Neural progenitor cell (in vitro differentiated cells): ENCODE data around the gene TCEAL1. TPM values are rescaled to one million over a fixed set of nuclear protein-coding genes. Genes with fewer than 3 reads are reported as not detected.

Experiments
- DNase-seq: peaks from one replicate; pipeline ENCODE4 v3.0.0-alpha.2; 2016; ENCODE audit warnings: low spot score
- H2AFZ ChIP-seq: fragments of 200-600 bp; sonication (generic); replicated peaks from 2 replicates; pipeline ENCODE4 v1.6.1; 2016; ENCODE audit warnings: antibody characterized with exemption
- H3F3A ChIP-seq: fragments of 200-600 bp; sonication (generic); 2 replicates; pipeline ENCODE4 v1.6.1; 2016; ENCODE audit warnings: antibody characterized with exemption, low read depth
- H3K27ac ChIP-seq: fragments of 200-600 bp; sonication (generic); 2 replicates; pipeline ENCODE4 v1.5.1; 2016; ENCODE audit warnings: mild to moderate bottlenecking
- H3K27me3 ChIP-seq: fragments of 200-600 bp; sonication (generic); 2 replicates; pipeline ENCODE4 v1.6.1; 2016; ENCODE audit warnings: mild to moderate bottlenecking, moderate library complexity
- H3K36me3 ChIP-seq: fragments of 200-600 bp; sonication (generic); 2 replicates; pipeline ENCODE4 v1.5.1; 2016
- H3K4me1 ChIP-seq: fragments of 200-600 bp; sonication (generic); 2 replicates; pipeline ENCODE4 v1.6.1; 2016; ENCODE audit warnings: mixed run types
- H3K4me2 ChIP-seq: fragments of 200-600 bp; sonication (generic); 2 replicates; pipeline ENCODE4 v1.6.1; 2016
- H3K4me3 ChIP-seq: fragments of 200-600 bp; sonication (generic); 2 replicates; pipeline ENCODE4 v1.5.1; 2016
- H3K79me2 ChIP-seq: fragments of 200-600 bp; sonication (generic); 2 replicates; pipeline ENCODE4 v1.6.1; 2016; ENCODE audit warnings: low read depth
- H3K9ac ChIP-seq: fragments of 200-600 bp; sonication (generic); 2 replicates; pipeline ENCODE4 v1.6.1; 2016
- H3K9me3 ChIP-seq: fragments of 200-600 bp; sonication (generic); 2 replicates; pipeline ENCODE4 v1.5.1; 2016; ENCODE audit warnings: low read depth
- H4K20me1 ChIP-seq: fragments of 200-600 bp; sonication (generic); 2 replicates; pipeline ENCODE4 v1.6.1; 2016; ENCODE audit warnings: low read depth
- H3K27ac Mint-ChIP-seq: 3 replicates; pipeline ENCODE4 v1.8.0; 2021; ENCODE audit warnings: mixed read lengths
- H3K27me3 Mint-ChIP-seq: 2 replicates; pipeline ENCODE4 v1.8.0; 2022; ENCODE audit warnings: low read depth, mild to moderate bottlenecking, inconsistent platforms, moderate library complexity, mixed read lengths; ENCODE audit not compliant: insufficient read depth
- H3K36me3 Mint-ChIP-seq: 3 replicates; pipeline ENCODE4 v1.8.0; 2021; ENCODE audit warnings: mixed read lengths
- H3K4me1 Mint-ChIP-seq: 3 replicates; pipeline ENCODE4 v1.8.0; 2021; ENCODE audit warnings: mixed read lengths
- H3K4me3 Mint-ChIP-seq: 3 replicates; pipeline ENCODE4 v1.8.0; 2021; ENCODE audit warnings: mild to moderate bottlenecking, moderate library complexity, mixed read lengths
- H3K9me3 Mint-ChIP-seq: 3 replicates; pipeline ENCODE4 v1.8.0; 2020; ENCODE audit warnings: mixed read lengths
- EZH2 ChIP-seq: fragments of 200-600 bp; sonication (generic); IDR thresholded peaks from 2 replicates; pipeline ENCODE4 v1.6.1; 2017; ENCODE audit warnings: antibody characterized with exemption, mild to moderate bottlenecking, moderate library complexity
- EZH2phosphoT487 ChIP-seq: fragments of 200-600 bp; sonication (generic); IDR thresholded peaks from 2 replicates; pipeline ENCODE4 v1.6.1; 2017; ENCODE audit warnings: antibody characterized with exemption
- total RNA-seq: library from RNA; depleted of rRNA; stranded (reverse); fragments of >200 nt; gene quantifications from 2 replicates; pipeline ENCODE4 v1.2.3, GENCODE V29; 2015; ENCODE audit warnings: low replicate concordance
- TF ChIP-seq, protein P1 (sequence below): fragments of 200-600 bp; sonication (generic); IDR thresholded peaks from 2 replicates; pipeline ENCODE4 v1.5.1; 2017; ENCODE audit warnings: antibody characterized with exemption, mild to moderate bottlenecking

The TCEAL1 gene
- total RNA-seq, 1 donor from 2014 or later: 15.4 TPM

DNA sequence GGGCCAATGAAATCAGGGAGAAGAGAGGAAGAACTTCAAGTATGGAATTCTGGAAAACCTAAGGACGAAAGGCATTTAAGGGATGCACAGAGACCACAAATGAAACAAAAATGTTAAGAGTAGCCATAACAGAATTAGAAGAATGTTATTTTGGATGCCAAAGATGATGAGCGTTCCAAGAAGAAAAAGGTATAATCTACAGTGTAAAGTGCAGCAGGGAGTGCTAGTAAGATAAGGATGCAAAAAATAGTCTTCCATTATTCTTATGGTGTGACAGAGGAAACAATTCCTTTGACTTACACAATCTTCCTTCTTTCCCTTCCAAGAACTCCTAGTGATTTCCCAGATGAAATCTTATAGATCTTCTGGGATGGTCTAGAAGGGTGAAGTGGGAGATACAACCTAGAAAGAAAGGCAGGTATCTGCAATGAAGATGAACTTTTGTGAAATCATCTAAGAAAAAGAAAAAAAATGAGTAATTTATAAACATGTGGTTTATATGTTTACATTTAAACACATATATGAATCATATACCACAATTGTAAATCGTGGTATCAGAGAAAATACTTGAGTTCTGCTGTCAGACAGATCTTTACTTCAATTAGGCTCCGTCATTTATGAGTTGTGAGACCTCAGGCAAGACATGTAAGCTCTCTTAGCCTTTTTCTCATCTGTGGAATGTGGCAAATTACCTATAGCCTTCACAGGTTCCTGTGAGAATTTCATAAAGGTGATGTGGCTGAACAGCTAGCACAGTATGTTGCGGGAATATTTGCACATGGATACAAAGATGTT, 49.6 kb downstream of the TCEAL1 start:
- no peak for DNase-seq
- no peak overlapping the region for H3K4me3 ChIP-seq
- peaks cover 43% of the 10 kb centered on the region for H3K79me2 ChIP-seq
- Mint-ChIP-seq H3K36me3 (peaks cover 11% of the 10 kb centered on the region), H3K4me1 (peaks cover 5% of the 10 kb centered on the region), H3K4me3 (no peak overlapping the region), H3K27me3 (peaks cover 2% of the 10 kb centered on the region), H3K9me3 (no peaks in the 10 kb centered on the region), H3K27ac (no peak overlapping the region)
- H4K20me1 ChIP-seq: peaks cover 81% of the 10 kb centered on the region
- H3K4me2 ChIP-seq: no peak overlapping the region
- H3K36me3 ChIP-seq: peaks cover 43% of the 10 kb centered on the region
- no peaks in the 10 kb centered on the region for H3K27me3 ChIP-seq
- H3F3A ChIP-seq: peaks cover 95% of the 10 kb centered on the region
- H3K4me1 ChIP-seq: peaks cover 18% of the 10 kb centered on the region
- H2AFZ ChIP-seq: no peak overlapping the region
- TF ChIP-seq EZH2: no peak
- TF ChIP-seq EZH2phosphoT487: no peak
- TF ChIP-seq, protein P1, sequence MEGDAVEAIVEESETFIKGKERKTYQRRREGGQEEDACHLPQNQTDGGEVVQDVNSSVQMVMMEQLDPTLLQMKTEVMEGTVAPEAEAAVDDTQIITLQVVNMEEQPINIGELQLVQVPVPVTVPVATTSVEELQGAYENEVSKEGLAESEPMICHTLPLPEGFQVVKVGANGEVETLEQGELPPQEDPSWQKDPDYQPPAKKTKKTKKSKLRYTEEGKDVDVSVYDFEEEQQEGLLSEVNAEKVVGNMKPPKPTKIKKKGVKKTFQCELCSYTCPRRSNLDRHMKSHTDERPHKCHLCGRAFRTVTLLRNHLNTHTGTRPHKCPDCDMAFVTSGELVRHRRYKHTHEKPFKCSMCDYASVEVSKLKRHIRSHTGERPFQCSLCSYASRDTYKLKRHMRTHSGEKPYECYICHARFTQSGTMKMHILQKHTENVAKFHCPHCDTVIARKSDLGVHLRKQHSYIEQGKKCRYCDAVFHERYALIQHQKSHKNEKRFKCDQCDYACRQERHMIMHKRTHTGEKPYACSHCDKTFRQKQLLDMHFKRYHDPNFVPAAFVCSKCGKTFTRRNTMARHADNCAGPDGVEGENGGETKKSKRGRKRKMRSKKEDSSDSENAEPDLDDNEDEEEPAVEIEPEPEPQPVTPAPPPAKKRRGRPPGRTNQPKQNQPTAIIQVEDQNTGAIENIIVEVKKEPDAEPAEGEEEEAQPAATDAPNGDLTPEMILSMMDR: no peak
- no peak overlapping the region for H3K27ac ChIP-seq
- no peak overlapping the region for H3K9ac ChIP-seq
- H3K9me3 ChIP-seq: no peaks in the 10 kb centered on the region

Other genes with a start within 250 kb of the TCEAL1 start
- 0.31 and 0.60 TPM in 2 replicates for gene RAB40A, start 109.5 kb upstream of the TCEAL1 start, total RNA-seq
- gene TCEAL4, start 43.5 kb upstream of the TCEAL1 start, total RNA-seq: 40.3 and 48.7 TPM in 2 replicates
- 12.0 and 12.3 TPM in 2 replicates for gene TCEAL3, start 21.0 kb upstream of the TCEAL1 start, total RNA-seq
- gene MORF4L2, start 57.7 kb downstream of the TCEAL1 start, total RNA-seq: 879 and 1,394 TPM in 2 replicates
- 0.46 TPM in 1 of 2 replicates, not detected in the other for gene TMEM31, start 81.9 kb downstream of the TCEAL1 start, total RNA-seq
- gene PLP1, start 147.9 kb downstream of the TCEAL1 start, total RNA-seq: 106 and 107 TPM in 2 replicates
- 2.2 and 2.4 TPM in 2 replicates for gene RAB9B, start 203.3 kb downstream of the TCEAL1 start, total RNA-seq